Fibroblast of lung (primary cell): ENCODE measurements around the gene NEB.

Experiments used
- CTCF ChIP-seq, 2 donors: IDR thresholded peaks in 1 of 2; conservative IDR thresholded peaks in 1 of 2; 1 replicate in 1 of 2; 2 replicates in 1 of 2; pipeline ENCODE4 v1.5.1; 2011 to 2012; ENCODE audit warnings: low read length in 2 of 2, control low read depth in 1 of 2, inconsistent platforms in 1 of 2, low read depth in 1 of 2, mild to moderate bottlenecking in 1 of 2
- EZH2 ChIP-seq: IDR thresholded peaks from 2 replicates; pipeline ENCODE4 v1.5.1; 2012; ENCODE audit warnings: low read length, control low read depth, mild to moderate bottlenecking; ENCODE audit errors: missing control alignments

- TF ChIP-seq CTCF (conservative IDR thresholded peaks at IDR 0.05 in 1 of 2, IDR thresholded peaks at IDR 0.05 in 1 of 2; ENCODE audit: low read depth in 1 of 2, low read length in 2 of 2) (no peak), EZH2 (no peak)
These were observed 190.4 kb downstream of the NEB start for GRCh38 chr2:151543876-151544275.
